HG03025 (cell line): ENCODE results near the gene RABAC1.
"Not testable (repeated sequence)": the region's sequence is repeated elsewhere in the genome, so short reads cannot be mapped to it uniquely, and the experiment has no call there.

Experiments
- ATAC-seq: cut with Tn5 transposase; IDR thresholded peaks from one replicate; pipeline ENCODE4 v1.9.1; 2021; ENCODE audit warnings: mild to moderate bottlenecking, moderate library complexity; ENCODE audit not compliant: unreplicated experiment, low FRiP score

Gene RABAC1

GRCh38 chr19:41918095-41918494 is 41.0 kb downstream of the RABAC1 start:
- ATAC-seq, result no peak

GRCh38 chr19:41917676-41918075 is 41.4 kb downstream of the RABAC1 start:
- no peak for ATAC-seq

- no peak for ATAC-seq
Measured at GRCh38 chr19:41915776-41916414, 43.2 kb downstream of the RABAC1 start.

GRCh38 chr19:41915021-41915775 is 43.9 kb downstream of the RABAC1 start:
- no peak for ATAC-seq

- not testable (repeated sequence) for ATAC-seq
Measured at GRCh38 chr19:41914424-41914834, 44.7 kb downstream of the RABAC1 start.

- no peak for ATAC-seq
Measured at GRCh38 chr19:41913538-41914423, 45.3 kb downstream of the RABAC1 start.

- ATAC-seq, result no peak
Measured at GRCh38 chr19:41912899-41913537, 46.1 kb downstream of the RABAC1 start.

GRCh38 chr19:41911889-41912731 is 47.0 kb downstream of the RABAC1 start:
- ATAC-seq, result no peak

GRCh38 chr19:41910992-41911888 is 47.9 kb downstream of the RABAC1 start:
- no peak for ATAC-seq

- no peak for ATAC-seq
Measured at GRCh38 chr19:41910240-41910991, 48.7 kb downstream of the RABAC1 start.

- ATAC-seq, result no peak
Measured at GRCh38 chr19:41909706-41910105, 49.4 kb downstream of the RABAC1 start.

GRCh38 chr19:41908724-41909464 is 50.2 kb downstream of the RABAC1 start:
- ATAC-seq, result no peak

GRCh38 chr19:41907994-41908615 is 51.0 kb downstream of the RABAC1 start:
- no peak for ATAC-seq

GRCh38 chr19:41906916-41907680 is 52.0 kb downstream of the RABAC1 start:
- no peak for ATAC-seq
